ENCODE measurements around the gene NAIP.
"Not testable (repeated sequence)": the region's sequence is repeated elsewhere in the genome, so short reads cannot be mapped to it uniquely, and the experiment has no call there.

NAIP gene

DNA sequence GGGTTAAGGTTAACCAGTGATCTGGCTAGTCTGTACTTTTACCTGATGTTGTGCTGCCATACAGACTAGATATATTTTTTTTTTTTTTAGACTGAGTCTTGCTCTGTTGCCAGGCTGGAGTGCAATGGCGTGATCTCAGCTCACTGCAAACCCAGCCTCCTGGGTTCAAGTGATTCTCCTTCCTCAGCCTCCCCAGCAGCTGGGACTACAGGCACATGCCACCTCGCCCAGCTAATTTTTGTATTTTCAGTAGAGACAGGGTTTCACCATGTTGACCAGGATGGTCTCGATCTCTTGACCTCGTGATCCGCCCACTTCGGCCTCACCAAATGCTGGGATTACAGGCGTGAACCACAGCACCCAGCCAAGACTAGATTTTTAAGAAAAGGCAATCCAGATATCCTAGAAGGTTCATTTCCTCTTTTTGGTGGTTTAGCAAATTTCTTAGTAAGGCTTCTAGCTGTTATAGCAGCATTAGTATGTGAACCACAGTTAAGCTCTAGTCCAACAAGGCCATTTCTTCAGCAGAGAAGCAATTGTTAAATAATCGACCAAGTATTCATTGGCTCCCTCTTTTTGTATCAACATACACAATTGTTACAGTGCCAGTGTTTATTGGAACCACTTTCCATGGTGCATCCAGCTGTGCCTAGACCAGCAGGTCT, at the start of gene NAIP:
TSS of gene NAIP (minus strand) at position 51 of the 665 bp plus-strand sequence. CDS start 12,424 bp downstream, outside the sequence.
- DNase-seq (ENCODE audit: low read depth) = not testable (repeated sequence)

GRCh38 chr5:71067262-71067928, 42.3 kb upstream of the NAIP start, which contains the start of gene GTF2H2:
TSS of gene GTF2H2 (minus strand) at chr5:71067676. CDS start at chr5:71062763, 4,913 bp downstream.
- DNase-seq (ENCODE audit: low read depth) = not testable (repeated sequence)

GRCh38 chr5:71061322-71061721, 36.2 kb upstream of the NAIP start:
- DNase-seq (ENCODE audit: low read depth) = not testable (repeated sequence)

GRCh38 chr5:71059426-71059825, 34.3 kb upstream of the NAIP start:
- DNase-seq (ENCODE audit: low read depth) = not testable (repeated sequence)

DNA sequence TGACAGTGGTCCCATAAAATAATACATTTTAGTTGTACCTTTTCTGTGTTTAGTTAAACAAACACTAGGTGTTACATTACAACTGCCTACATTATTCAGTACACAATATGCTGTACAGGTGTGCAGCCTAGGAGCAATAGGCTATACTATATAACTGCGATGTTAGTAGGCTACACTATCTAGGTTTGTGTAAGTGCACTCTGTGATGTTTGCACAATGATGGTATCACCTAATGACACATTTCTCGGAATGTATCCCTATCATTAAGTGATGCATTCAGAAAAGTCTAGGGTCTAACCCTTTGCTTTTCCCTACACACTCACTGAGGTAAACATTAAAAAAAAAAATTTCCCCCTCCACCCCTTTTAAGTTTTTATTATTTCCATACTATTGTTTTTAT, 19.7 kb upstream of the NAIP start:
- DNase-seq (ENCODE audit: low read depth) = not testable (repeated sequence)

DNA sequence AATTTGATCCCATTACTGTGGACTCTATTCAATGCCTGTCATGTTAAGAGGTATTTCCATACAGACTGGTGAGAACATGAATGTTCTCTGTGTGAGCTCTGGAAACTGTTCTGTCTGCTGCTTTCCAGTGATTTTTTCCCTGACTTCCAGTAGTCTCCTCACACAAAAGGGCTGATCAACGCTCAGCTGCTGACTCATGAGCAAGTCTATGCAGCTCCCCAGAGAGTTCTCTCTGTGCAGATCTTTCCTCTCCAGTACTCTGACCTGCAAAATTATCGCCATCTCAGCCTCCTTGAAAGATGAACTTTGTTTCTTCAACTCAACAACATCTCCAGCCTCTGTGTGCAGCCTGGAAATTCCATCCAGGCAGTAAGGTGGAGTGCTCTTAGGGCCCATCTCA, 19.0 kb upstream of the NAIP start:
- not testable (repeated sequence) for DNase-seq (ENCODE audit: low read depth)

GRCh38 chr5:71031046-71031776, 6.1 kb upstream of the NAIP start:
- not testable (repeated sequence) for DNase-seq (ENCODE audit: low read depth)

- DNase-seq (ENCODE audit: low read depth) = not testable (repeated sequence)
Measured at GRCh38 chr5:71020643-71021042, 4.5 kb downstream of the NAIP start.

- not testable (repeated sequence) for DNase-seq (ENCODE audit: low read depth)
Measured at GRCh38 chr5:71018376-71019005, 6.6 kb downstream of the NAIP start.

DNA sequence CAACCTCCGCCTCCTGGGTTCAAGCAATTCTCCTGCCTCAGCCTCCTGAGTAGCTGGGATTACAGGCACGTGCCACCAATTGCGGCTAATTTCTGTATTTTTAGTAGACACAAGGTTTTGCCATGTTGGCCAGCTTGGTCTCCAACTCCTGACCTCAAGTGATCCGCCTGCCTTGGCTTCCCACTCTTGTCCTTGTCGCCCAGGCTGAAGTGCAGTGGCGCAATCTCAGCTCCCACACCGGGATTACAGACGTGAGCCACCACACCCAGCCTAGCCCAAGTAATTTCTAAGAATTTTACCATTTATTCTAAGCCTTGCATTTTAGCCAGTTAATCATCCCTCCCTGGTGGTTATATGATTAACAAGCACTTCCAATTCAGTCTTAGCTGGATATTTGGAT, 11.0 kb downstream of the NAIP start:
- DNase-seq (ENCODE audit: low read depth) = no peak

DNA sequence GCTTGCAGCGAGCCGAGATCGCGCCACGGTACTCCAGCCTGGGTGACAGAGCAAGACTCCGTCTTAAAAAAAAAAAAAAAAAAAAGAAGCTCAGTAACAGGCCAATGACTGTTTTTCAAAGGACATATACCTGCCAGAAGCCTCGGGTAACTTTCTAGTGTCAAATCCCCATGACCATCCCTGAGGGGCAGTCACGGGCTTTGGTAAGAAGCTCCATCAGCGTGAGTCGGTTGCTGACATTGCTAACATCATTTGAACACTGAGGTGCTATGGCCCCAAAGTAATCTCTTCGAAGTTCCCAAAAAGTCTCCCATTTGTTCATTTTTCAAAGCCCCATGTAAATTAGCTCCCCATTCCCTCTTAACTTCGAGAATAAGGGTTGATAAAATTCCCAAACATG, 11.6 kb downstream of the NAIP start:
- DNase-seq (ENCODE audit: low read depth) = no peak

- no peak for DNase-seq (ENCODE audit: low read depth)
Measured at GRCh38 chr5:71011194-71011792, 13.8 kb downstream of the NAIP start.

DNA sequence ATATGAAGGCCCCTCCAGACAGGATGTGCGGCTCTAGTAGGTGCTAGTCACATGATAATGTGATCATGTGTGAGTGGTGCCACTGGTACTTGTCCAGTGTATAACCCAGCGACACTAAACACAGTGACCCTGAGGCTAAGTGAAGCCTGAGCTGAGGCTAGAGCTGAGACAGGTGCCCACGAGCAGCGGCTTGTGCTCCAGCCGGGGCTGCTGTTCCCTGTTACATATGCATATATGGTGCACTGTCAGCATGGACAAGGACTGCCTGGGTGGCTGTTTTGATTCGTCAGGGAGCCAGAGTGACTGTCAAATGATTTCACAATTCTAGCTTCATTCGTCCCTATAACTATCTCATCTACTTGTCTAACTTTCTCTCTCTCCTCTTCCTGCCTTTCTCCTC, 18.2 kb downstream of the NAIP start:
- DNase-seq (ENCODE audit: low read depth) = not testable (repeated sequence)

DNA sequence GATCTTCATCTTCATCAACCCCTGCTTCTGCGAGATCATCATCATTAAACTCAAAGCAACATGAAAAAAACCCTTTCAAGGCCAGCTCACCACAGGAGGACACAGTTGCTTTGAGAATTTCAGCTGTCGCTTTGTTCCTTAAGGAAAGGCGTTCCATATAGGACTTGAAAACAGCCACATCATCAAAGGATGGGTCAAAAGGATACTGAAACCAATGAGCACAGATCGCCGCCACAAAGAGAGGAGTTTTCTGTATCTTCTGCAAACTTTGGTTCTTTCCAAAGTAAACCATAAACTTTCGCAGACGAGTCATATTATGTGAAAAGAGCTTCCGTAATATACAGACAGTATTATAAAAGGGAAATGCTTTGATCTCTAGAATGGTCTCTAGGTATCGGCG, 40.3 kb downstream of the NAIP start:
- not testable (repeated sequence) for DNase-seq (ENCODE audit: low read depth)

- not testable (repeated sequence) for DNase-seq (ENCODE audit: low read depth)
Measured at GRCh38 chr5:70967220-70967619, 57.9 kb downstream of the NAIP start.

DNA sequence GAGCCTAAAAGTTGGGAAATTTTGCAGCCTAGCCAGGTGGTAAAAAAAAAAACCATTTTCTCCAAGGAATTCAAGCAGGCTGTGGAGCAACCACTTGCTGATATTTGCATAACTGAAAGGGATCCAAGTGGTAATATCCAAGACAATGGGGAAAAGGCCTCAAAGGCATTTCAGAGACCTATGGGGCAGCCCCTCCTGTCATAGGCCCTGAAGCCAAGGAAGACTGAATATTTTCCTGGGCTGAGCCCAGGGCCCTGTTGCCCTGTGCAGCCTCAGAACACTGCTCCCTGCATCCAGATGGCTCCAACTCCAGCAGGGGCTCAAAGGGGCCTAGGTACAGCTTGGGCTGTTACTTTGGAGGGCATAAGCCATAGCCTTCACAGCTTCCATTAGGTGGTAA, 60.6 kb downstream of the NAIP start:
- DNase-seq (ENCODE audit: low read depth) = not testable (repeated sequence)

DNA sequence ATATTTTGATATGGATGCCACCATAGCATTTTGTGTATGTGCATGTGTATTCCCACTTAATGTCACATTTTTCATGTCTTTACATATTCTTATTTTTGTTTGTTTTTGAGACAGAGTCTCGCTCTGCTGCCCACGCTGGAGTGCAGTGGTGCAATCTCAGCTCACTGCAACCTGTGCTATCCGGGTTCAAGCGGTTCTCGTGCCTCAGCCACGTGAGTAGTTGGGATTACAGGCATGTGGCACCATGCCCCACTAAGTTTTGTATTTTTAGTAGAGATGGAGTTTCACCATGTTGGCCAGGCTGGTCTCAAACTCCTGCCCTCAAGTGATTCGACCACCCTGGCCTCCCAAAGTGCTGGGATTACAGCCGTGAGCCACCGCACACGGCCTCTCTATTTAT, 72.1 kb downstream of the NAIP start:
- DNase-seq (ENCODE audit: low read depth) = not testable (repeated sequence)

DNA sequence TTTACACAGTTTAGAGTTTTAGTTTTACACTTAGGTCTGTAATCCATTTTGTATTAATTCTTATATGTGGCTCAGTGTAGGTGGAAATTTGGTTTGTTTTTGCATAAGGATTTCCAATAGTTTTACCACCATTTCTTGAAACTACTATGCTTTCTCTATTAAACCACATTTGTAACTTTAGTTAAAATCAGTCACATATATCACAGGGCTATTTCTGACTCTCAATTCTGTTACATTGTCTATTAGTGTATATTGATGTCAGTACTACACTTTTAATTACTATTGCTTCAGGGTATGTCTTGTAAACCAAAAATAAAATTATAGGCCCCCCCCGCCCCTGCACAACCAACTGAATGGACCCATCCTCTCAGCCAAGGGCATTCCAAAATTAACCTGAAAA, 92.6 kb downstream of the NAIP start:
- DNase-seq (ENCODE audit: low read depth) = not testable (repeated sequence)

DNA sequence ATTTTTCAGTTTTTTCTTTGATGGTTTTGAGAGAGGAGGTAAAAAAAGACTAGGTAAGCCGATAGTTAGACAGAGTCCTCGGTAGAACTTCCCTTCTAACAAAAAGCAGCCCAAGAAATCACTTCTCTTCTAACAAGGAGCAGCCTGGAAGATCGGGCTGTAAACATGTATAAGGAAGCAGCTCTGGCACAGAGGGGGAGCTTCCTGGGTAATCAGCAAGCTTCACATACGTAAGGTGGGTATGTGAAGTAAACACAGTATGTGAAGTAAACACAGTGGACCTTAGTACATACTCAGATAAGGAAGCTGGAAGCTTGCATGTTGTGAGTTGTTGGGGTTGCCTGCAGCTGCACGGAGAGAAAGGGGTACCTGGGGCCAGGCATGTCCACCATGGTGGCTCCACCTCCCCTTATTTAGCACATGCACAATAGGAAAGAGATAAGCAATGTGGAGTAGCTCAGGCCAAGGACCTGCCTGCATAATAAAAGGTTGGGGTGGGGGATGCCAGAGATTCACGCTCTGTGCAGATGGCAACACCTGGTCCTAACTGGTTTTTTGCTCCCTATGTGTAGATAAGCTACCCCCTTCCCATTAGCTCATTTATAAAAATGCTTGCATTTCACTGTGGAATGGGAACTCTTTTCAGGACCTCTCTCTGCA, 93.3 kb downstream of the NAIP start:
- not testable (repeated sequence) for DNase-seq (ENCODE audit: low read depth)

DNA sequence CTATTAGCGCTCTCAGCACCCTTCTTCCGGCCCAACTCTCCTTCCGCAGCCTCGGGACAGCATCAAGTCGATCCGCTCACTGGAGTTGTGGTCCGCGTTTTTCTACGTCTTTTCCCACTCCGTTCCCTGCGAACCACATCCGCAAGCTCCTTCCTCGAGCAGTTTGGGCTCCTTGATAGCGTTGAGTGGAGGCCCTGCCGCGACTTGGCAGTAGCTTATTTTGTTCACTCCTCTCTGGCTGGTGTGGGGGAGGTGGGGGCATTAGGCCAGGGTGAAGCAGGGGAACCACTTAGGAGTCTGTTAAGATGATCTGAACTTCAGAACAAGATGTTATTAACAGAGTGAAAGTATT, 100.0 kb downstream of the NAIP start:
- DNase-seq (ENCODE audit: low read depth) = not testable (repeated sequence)
